ENCODE results near the gene OR7E24. TPM values are rescaled to one million over a fixed set of nuclear protein-coding genes. Genes with fewer than 3 reads are reported as not detected.

OR7E24 gene
- total RNA-seq (2021) (not detected in 2 replicates), Bru-seq, nascent RNA (not detected), BruChase-seq, experiment 1, labeled RNA remaining after a 2-hour chase (not detected), BruChase-seq, experiment 2, labeled RNA remaining after a 6-hour chase (not detected)
- long read RNA-seq: 0 reads

DNA sequence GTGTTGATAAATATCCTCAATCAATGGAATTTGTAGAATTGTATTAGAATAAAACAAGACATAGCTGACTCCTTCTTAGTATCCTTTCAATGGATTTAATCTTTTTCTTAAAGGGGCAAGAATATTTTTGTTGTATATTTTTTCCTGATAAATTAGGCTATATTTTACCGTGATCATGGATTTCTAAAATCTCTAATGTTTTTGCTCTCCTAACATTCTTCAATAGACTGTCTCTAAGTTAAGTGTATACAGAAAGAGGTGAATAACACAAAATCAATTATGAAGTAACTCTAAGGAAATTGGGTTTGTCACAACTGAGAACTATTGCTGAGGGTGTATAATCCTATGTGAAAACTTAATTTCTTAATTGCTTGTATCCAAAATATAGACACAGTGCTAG, at the start of gene OR7E24:
OR7E24 (plus strand) TSS at position 301 of the 400 bp plus-strand sequence. CDS start 114 bp downstream, outside the sequence.
- POLR2A ChIA-PET (ENCODE audit: low non-redundant PET): no interaction called here
- intact Hi-C loops (cut with micrococcal nuclease; ENCODE audit: unreplicated experiment): no loop called here

DNA sequence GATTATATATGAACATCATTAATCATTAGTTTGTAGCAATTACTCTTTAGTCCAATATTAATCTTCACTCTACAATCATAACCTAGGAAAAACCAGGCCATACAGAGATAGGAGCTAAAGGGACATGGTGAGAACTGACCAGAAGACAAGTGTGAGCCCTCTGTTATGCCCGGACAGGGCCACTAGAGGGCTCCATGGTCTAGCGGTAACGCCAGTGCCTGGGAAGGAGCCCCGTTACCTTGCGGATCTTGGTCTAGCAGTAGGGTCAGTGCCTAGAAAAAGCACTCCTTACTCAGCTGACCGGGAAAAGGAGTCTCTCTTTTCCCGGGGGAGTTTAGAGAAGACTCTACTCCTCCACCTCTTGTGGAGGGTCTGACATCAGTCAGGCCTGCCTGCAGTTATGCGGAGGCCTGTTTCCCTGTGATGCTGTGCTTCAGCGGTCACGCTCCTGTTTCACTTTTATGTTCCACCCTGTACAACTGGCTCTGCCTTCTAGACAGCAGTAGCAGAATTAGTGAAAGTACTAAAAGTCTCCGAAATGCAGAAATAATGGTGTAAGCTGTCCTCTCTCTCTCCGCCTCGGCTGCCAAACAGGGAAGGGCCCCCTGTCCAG, 45.1 kb upstream of the OR7E24 start:
- ChIA-PET POLR2A (ENCODE audit: low non-redundant PET) (no interaction called here), CTCF (interaction anchor here (0.5 to 1.4 kb wide), 7 partner anchors 64 to 588 kb away, joined by 3 to 5 read pairs (median 3); partner anchors contain the start of gene ZNF266)
- Histone ChIP-seq H3K9me3 (ENCODE audit: low read depth, low read length, poor library complexity, severe bottlenecking) (no peaks in the 10 kb centered on the region), H3K27ac (ENCODE audit: low read depth, low read length, poor library complexity, severe bottlenecking) (no peak overlapping the region), H3K4me3 (ENCODE audit: low read depth, low read length, poor library complexity, severe bottlenecking) (peak overlapping the region; percentile 32), H3K36me3 (ENCODE audit: insufficient read depth, low read length, poor library complexity, severe bottlenecking) (no peaks in the 10 kb centered on the region), H3K4me1 (ENCODE audit: insufficient read depth, low read length, poor library complexity, severe bottlenecking) (no peaks in the 10 kb centered on the region), H3K27me3 (replicated peaks; ENCODE audit: insufficient read depth, low read depth, low read length, poor library complexity) (no peaks in the 10 kb centered on the region)
- TF ChIP-seq, protein P1, sequence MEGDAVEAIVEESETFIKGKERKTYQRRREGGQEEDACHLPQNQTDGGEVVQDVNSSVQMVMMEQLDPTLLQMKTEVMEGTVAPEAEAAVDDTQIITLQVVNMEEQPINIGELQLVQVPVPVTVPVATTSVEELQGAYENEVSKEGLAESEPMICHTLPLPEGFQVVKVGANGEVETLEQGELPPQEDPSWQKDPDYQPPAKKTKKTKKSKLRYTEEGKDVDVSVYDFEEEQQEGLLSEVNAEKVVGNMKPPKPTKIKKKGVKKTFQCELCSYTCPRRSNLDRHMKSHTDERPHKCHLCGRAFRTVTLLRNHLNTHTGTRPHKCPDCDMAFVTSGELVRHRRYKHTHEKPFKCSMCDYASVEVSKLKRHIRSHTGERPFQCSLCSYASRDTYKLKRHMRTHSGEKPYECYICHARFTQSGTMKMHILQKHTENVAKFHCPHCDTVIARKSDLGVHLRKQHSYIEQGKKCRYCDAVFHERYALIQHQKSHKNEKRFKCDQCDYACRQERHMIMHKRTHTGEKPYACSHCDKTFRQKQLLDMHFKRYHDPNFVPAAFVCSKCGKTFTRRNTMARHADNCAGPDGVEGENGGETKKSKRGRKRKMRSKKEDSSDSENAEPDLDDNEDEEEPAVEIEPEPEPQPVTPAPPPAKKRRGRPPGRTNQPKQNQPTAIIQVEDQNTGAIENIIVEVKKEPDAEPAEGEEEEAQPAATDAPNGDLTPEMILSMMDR (conservative IDR thresholded peaks at IDR 0.05; ENCODE audit: low read depth, low read length): peak; percentile 80
- no peak for TF ChIP-seq EZH2 (IDR thresholded peaks at IDR 0.05; ENCODE audit: borderline replicate concordance, low read depth, low read length, poor library complexity, severe bottlenecking)
- DNase-seq (ENCODE audit: low spot score): peak; percentile 68
- no TSS peak for BruUV-seq (replicated peaks)
- intact Hi-C loops (cut with micrococcal nuclease; ENCODE audit: unreplicated experiment): loop anchor here (1.0 kb wide), 1 partner anchor 591 kb away; no protein-coding TSS in a partner anchor

More for the DNA sequence above, at the start of gene OR7E24:
- no TSS peak for BruUV-seq (replicated peaks)
- Histone ChIP-seq H3K4me1 (ENCODE audit: insufficient read depth, low read length, poor library complexity, severe bottlenecking) (no peaks in the 10 kb centered on the region), H3K36me3 (ENCODE audit: insufficient read depth, low read length, poor library complexity, severe bottlenecking) (no peaks in the 10 kb centered on the region), H3K9me3 (ENCODE audit: low read depth, low read length, poor library complexity, severe bottlenecking) (no peaks in the 10 kb centered on the region), H3K27ac (ENCODE audit: low read depth, low read length, poor library complexity, severe bottlenecking) (no peak within 1 kb of the TSS), H3K27me3 (replicated peaks; ENCODE audit: insufficient read depth, low read depth, low read length, poor library complexity) (no peaks in the 10 kb centered on the region), H3K4me3 (ENCODE audit: low read depth, low read length, poor library complexity, severe bottlenecking) (no peak within 1 kb of the TSS)
- CTCF ChIA-PET: no interaction called here
- DNase-seq (ENCODE audit: low spot score): no peak
- TF ChIP-seq EZH2 (IDR thresholded peaks at IDR 0.05; ENCODE audit: borderline replicate concordance, low read depth, low read length, poor library complexity, severe bottlenecking): no peak
- TF ChIP-seq, protein P1 (conservative IDR thresholded peaks at IDR 0.05; ENCODE audit: low read depth, low read length): no peak

DNA sequence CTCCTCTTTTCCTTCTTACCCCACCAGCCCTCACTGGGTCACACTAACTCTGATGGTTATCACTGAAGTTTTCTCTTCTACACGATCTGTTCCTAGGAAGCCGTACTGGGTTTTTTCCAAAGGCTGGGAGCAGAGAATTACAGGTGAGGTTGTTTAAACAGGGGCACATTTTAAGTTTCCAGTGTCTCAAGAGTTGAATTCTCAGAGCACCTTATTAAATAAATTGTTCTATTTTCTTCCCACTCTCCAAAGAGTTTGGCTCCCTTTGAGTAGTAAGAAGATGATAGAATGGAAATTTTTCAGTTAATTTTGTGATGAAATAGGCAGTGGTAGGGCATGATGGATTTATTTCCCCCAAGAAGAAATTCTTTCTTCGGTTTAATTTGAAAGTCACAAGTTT, 31.2 kb upstream of the OR7E24 start, which contains the start of gene OR7D4:
OR7D4 (minus strand) TSS at position 101 of the 400 bp plus-strand sequence. CDS start 4,752 bp downstream, outside the sequence.
- DNase-seq (ENCODE audit: low spot score): no peak
- TF ChIP-seq, protein P1 (conservative IDR thresholded peaks at IDR 0.05; ENCODE audit: low read depth, low read length): no peak
- TF ChIP-seq EZH2 (IDR thresholded peaks at IDR 0.05; ENCODE audit: borderline replicate concordance, low read depth, low read length, poor library complexity, severe bottlenecking): no peak
- no peaks in the 10 kb centered on the region for H3K36me3 ChIP-seq (ENCODE audit: insufficient read depth, low read length, poor library complexity, severe bottlenecking)
- H3K4me3 ChIP-seq (ENCODE audit: low read depth, low read length, poor library complexity, severe bottlenecking): no peak within 1 kb of the TSS
- ChIA-PET POLR2A (ENCODE audit: low non-redundant PET) (no interaction called here), CTCF (no interaction called here)
- no peaks in the 10 kb centered on the region for H3K4me1 ChIP-seq (ENCODE audit: insufficient read depth, low read length, poor library complexity, severe bottlenecking)
- no peak within 1 kb of the TSS for H3K27ac ChIP-seq (ENCODE audit: low read depth, low read length, poor library complexity, severe bottlenecking)
- H3K27me3 ChIP-seq (replicated peaks; ENCODE audit: insufficient read depth, low read depth, low read length, poor library complexity): no peaks in the 10 kb centered on the region
- BruUV-seq (replicated peaks): no TSS peak
- intact Hi-C loops (cut with micrococcal nuclease; ENCODE audit: unreplicated experiment): no loop called here
- peaks cover 4% of the 10 kb centered on the region for H3K9me3 ChIP-seq (ENCODE audit: low read depth, low read length, poor library complexity, severe bottlenecking)

Data from A673 (cell line).